Measurements from ENCODE around the gene ALG12.

ALG12 gene

GRCh38 chr22:49887064-49887451 is 31.2 kb downstream of the ALG12 start:
- DNase-seq (ENCODE audit: low spot score) = no peak

DNA sequence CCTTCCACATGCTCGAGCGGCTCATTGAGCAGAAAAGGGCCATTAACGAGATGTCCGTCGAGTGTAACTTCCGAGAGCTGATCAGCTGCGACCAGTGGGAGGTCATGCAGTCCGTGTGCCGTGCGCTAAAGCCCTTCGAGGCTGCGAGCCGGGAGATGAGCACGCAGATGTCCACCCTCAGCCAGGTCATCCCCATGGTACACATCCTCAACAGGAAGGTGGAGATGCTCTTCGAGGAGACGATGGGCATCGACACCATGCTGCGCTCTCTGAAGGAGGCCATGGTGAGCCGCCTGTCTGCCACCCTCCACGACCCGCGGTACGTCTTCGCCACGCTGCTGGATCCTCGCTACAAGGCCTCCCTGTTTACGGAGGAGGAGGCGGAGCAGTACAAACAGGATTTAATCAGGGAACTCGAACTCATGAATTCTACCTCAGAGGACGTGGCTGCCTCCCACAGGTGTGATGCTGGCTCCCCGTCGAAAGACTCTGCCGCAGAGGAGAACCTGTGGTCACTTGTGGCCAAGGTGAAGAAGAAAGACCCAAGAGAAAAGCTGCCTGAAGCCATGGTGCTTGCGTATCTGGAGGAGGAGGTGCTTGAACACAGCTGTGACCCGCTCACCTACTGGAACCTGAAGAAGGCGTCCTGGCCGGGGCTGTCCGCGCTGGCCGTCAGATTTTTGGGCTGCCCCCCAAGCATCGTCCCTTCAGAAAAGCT is 31.7 kb downstream of the ALG12 start:
- DNase-seq (ENCODE audit: low spot score) = no peak

DNA sequence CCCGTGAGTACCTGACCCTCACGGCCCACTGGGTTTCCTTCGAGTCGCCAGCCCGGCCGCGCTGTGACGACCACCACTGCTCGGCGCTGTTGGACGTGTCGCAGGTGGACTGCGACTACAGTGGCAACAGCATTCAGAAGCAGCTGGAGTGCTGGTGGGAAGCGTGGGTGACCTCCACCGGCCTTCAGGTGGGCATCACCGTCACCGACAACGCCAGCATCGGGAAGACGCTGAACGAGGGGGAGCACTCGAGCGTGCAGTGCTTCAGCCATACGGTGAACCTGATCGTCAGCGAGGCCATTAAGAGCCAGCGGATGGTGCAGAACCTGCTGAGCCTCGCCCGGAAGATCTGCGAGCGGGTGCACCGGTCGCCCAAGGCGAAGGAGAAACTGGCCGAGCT is 32.4 kb downstream of the ALG12 start:
- DNase-seq (ENCODE audit: low spot score) = no peak

GRCh38 chr22:49885281-49885680 is 33.0 kb downstream of the ALG12 start:
- DNase-seq (ENCODE audit: low spot score) = no peak

DNA sequence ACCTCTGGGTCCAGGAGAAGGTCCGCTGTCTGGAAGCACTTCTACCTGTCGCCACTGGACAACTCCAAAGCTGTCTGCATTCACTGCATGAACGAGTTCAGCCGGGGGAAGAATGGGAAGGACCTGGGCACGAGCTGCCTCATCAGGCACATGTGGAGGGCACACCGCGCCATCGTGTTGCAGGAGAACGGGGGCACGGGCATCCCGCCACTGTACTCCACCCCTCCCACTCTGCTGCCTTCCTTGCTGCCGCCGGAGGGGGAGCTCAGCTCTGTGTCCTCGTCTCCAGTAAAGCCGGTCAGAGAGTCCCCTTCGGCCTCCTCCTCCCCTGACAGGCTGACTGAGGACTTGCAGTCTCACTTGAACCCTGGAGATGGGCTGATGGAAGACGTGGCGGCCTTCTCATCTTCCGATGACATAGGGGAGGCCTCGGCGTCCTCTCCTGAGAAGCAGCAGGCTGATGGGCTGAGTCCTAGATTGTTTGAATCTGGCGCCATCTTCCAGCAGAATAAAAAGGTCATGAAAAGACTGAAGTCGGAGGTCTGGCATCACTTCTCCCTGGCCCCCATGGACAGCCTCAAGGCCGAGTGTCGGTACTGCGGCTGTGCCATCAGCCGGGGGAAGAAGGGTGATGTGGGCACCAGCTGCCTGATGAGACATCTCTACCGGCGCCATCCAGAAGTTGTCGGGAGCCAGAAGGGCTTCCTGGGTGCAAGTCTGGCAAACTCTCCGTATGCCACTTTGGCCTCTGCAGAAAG is 33.6 kb downstream of the ALG12 start:
- DNase-seq (ENCODE audit: low spot score) = no peak

- no peak for DNase-seq (ENCODE audit: low spot score)
Measured at GRCh38 chr22:49884075-49884474, 34.2 kb downstream of the ALG12 start.

GRCh38 chr22:49883294-49883640 is 35.0 kb downstream of the ALG12 start:
- DNase-seq (ENCODE audit: low spot score) = no peak

- DNase-seq (ENCODE audit: low spot score) = no peak
Measured at GRCh38 chr22:49882519-49883293, 35.5 kb downstream of the ALG12 start.

DNA sequence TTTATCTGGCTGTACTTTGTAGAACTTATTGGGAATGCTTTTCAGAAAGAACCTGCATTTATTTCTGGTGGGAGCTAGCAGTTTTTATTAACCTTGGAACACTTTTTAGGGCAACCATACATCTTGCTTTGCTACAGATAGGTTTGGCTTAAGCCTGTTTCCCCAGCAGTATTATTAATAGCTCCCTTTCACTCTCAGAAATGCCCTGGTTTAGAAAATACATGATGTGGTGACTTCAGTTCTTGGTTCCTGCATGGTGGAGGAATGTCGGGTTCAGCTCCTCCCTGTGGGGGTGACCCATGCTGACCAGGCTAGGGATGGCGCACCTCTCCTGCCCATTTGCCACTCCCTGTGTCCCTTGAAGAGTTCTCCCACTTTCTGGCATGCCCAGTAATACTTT is 36.4 kb downstream of the ALG12 start:
- no peak for DNase-seq (ENCODE audit: low spot score)

DNA sequence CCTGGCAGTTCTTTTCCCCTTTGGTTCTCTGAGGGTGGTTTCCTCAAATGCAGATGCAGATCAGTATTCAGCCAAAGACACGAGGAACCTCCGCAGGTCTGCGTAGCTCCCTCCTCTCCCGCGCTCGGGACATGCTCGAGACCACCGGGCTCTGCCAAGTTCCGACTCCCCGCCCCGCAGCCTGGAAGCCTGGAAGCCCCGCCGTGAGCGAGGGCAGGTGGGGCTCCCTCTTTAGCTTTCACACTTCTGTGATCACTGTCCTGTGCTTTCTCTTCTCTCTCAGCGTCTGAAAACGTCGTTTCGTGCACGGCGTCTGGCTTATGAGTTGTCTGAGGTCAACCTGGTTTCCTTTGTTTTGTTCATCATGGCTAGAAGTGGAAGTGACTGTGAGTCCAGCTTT is 38.0 kb downstream of the ALG12 start:
- DNase-seq (ENCODE audit: low spot score) = no peak

DNA sequence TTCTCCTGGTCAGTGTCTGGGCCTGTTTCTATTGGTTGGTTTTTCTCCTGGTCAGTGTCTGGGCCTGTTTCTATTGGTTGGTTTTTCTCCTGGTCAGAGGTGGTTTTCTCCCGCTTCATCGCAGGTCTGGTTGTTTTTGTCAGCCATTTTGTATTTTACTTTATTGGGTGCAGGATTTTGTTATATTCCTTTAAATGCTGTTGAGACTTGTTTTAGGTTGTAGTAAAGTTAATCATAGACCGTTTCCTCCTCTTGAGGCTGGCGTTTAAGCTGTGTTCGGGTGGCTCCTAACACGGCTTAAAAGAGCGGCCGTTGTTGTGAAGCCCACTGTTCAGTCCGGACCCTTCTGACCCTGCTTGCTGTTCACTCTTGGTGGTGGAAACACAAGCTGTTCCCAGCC is 38.4 kb downstream of the ALG12 start:
- no peak for DNase-seq (ENCODE audit: low spot score)

- DNase-seq (ENCODE audit: low spot score) = no peak
Measured at GRCh38 chr22:49878206-49878605, 40.0 kb downstream of the ALG12 start.

DNA sequence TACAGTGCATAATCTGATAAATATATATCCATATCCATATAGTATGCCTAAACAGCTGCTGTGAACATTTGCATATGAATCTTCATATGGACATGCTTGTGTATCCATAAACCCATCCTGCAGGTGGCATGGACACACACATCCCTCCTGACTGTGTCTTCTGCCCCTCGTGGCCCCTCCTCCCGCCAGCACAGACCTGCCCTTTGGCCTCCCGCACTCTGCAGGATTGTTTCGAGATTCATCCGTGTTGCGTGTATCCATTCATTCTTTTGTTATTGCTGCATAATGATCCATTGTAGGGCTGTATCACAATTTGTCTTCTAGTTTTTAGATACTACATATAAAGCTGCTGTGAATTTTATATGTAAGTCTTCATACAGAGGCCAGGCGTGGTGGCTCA is 40.6 kb downstream of the ALG12 start:
- no peak for DNase-seq (ENCODE audit: low spot score)

DNA sequence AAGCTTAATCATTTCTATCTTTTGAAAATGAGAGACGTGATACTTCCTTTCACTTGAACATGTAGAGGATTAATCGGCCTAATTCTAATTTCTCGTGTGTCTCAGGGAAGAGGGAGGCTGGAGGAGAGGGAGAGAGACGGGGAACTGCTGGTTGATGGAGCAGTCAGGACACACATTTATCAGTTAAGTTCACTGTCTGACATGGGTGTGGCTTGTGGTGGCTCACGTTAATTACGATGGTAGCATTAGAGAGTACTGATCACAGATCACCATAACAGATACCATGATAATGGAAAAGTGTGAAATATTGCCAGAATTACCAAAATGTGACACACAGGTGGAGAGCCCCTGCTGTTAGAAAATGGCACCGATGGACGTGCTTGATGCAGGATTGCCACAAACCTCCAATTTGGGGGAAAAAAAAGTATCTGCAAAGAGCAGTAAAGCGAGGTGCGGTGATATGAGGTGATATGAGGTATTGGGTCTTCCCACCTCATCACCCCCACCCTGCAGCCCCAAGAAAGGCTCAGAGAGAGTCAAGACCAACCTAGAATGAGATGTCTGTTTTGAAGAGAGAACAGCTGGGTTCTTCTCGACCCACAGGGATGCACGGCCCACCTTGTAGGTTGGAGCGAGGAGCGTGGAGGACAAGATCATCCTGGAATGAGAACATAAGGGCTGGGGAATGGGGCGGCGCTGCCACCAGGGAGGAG is 44.9 kb downstream of the ALG12 start:
- no peak for DNase-seq (ENCODE audit: low spot score)

GRCh38 chr22:49872347-49872746 is 45.9 kb downstream of the ALG12 start:
- DNase-seq (ENCODE audit: low spot score) = no peak

GRCh38 chr22:49871482-49871881 is 46.8 kb downstream of the ALG12 start:
- peak; percentile 26 for DNase-seq (ENCODE audit: low spot score)

DNA sequence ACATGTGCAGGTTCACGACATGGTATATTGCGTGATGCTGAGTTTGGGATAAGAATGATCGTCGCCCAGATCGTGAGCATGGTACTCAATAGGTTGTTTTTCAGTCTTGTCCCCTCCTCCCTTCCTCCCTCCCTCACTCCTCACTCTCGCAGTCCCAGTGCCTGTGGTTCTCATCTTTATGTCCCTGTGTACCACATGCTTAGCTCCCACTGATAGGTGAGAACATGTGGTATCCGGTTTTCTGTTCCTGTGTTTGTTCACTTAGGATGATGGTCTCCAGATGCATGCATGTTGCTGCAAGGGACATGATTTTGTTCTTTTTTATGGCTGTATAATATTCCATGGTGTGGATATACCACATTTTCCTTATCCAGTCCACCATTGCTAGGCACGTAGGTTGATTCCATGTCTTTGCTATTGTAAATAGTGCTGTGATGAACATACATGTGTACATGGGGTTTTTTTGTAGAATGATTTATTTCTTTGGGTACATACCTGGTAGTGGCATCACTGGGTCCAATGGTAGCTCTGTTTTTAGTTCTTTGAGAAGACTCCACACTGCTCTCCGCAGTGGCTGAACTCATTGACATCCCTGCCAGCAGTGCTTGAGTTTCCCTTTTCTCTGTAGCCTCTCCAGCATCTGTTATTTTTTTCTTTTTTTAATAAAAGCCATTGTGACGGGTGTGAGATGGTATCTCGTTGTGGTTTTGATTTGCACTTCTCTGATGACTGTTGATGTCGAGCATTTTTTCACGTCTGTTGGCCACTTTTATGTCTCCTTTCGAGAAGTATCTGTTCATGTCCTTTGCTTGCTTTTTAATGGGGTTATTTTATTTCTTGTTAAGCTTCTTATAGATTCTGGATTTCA is 48.2 kb downstream of the ALG12 start:
- no peak for DNase-seq (ENCODE audit: low spot score)

DNA sequence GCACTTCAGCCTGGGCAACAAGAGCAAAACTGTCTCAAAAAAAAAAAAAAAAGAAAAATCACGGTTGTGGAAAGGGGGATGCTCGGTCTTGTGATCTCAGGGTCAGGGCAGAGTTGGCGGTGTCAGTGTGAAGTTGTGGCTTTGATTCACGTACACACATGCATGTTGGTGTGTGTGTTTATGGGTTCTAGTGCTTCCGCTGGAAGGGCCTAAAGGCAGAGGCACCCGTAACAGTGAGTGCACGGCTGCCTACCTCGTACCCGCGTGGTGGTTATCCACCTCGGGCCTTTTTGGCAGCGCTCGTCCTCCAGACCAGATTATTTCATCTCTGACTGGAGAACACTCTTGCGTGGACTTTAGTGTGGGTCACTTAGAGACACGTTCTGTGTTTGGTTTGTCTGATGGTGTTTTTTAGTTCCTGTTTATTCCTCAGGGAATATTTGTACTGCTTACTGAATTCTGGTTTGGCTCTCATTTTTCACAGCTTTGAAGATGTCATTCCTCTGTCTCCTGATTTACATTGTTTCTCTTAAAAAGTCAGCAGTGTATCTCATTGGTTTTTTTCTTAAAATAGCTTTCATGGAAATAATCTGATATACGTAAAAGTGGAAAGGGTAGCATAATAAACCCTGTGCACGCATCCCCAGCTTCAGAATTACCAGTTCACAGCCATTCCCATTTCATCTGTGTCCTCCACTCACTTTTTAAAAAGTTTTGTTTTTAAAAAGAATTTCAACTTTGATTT is 49.0 kb downstream of the ALG12 start:
- no peak for DNase-seq (ENCODE audit: low spot score)

DNA sequence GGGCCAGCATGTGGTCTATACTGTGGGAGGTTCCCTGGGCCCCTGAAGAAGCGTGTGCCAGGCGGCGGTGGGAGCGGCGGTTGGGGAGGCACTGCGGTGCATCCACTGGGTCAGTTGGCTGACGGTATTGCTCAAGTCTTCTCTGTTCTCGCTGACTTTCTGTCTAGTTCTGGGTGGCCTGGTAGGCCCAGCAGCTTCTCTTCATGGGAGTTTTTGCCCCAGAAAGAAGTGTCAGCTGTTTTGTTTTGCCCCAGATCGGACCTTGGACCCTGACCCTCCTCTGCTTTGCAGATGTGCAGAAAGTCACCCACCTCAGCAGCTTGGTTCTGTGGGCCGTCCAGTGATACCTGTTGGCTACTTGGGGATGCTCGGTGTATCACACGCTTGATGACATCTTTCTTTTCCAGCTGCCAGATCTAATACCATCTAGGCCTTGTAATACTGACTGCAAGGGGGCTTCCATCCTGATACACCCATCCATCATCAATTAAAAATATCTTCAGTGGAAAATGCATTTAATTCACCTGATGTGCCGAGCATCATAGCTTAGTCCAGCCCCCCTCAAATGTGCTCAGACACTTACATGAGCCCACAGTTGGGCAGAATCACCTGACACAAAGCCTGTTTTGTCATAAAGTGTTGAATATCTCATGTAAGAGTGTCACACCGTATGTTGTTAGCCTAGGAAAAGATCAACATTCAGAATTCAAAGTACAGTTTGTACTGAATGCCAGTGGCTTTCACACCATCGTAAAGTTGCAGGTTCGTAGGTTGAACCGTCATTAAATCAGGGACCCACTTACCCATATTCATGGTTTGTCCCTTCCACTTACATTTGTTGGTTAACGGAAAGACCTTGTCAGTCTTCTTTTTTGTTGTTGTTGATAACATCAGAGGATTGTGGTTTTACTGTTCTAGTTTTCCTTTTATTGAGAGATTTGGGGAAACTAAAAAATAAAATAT is 50.7 kb downstream of the ALG12 start:
- DNase-seq (ENCODE audit: low spot score) = no peak

GRCh38 chr22:49866646-49867045 is 51.6 kb downstream of the ALG12 start:
- no peak for DNase-seq (ENCODE audit: low spot score)

Measured in RKO (cell line).